H1 (cell line): Measurements from ENCODE around the gene LTBP1. TPM values are rescaled to one million over a fixed set of nuclear protein-coding genes. Genes with fewer than 3 reads are reported as not detected.

Experiments
- CTCF ChIA-PET: fragments of 300-600 bp; sonication (Branson Sonifier 250); formaldehyde crosslinking; loops from one replicate; lab custom pipeline; 2021; ENCODE audit not compliant: partially characterized antibody; lab: Charles Lee
- POLR2A ChIA-PET: fragments of 300-600 bp; sonication (Branson Sonifier 250); formaldehyde crosslinking; loops from one replicate; lab custom pipeline; 2021; ENCODE audit warnings: inconsistent platforms; ENCODE audit not compliant: partially characterized antibody; lab: Charles Lee
- DNase-seq, 2 experiments: peaks; one replicate each; pipeline versions ENCODE4 v3.0.0 to v3.0.0-alpha.2; 2010 to 2022; ENCODE audit warnings: low spot score in 2 of 2, low read depth in 1 of 2, mixed read lengths in 1 of 2
- FAIRE-seq: peaks from 2 replicates; lab custom pipeline; 2011; peaks lifted over from hg19 to GRCh38; lab: Jason Lieb, UNC
- H2AFZ ChIP-seq: 2 replicates; pipeline ENCODE4 v1.8.1; 2012; ENCODE audit warnings: low read length, inconsistent platforms
- H2AK5ac ChIP-seq: 2 replicates; pipeline ENCODE4 v1.6.1; 2013; ENCODE audit warnings: low read depth, low read length
- H2BK120ac ChIP-seq: replicated peaks from 2 replicates; pipeline ENCODE3; 2013; ENCODE audit warnings: low read depth, low read length, inconsistent platforms
- H2BK12ac ChIP-seq: 2 replicates; pipeline ENCODE4 v1.6.1; 2013; ENCODE audit warnings: low read depth, low read length
- H2BK15ac ChIP-seq: 2 replicates; pipeline ENCODE4 v1.6.1; 2013; ENCODE audit warnings: low read length
- H2BK20ac ChIP-seq: 2 replicates; pipeline ENCODE4 v1.6.1; 2013; ENCODE audit warnings: low read length
- H2BK5ac ChIP-seq: 2 replicates; pipeline ENCODE4 v1.6.1; 2013; ENCODE audit warnings: low read depth, low read length
- H3K14ac ChIP-seq: 2 replicates; pipeline ENCODE4 v1.6.1; 2013; ENCODE audit warnings: inconsistent platforms; ENCODE audit not compliant: insufficient read length
- H3K18ac ChIP-seq: 2 replicates; pipeline ENCODE4 v1.6.1; 2013; ENCODE audit warnings: low read length; ENCODE audit errors: extremely low read depth
- H3K23ac ChIP-seq: 2 replicates; pipeline ENCODE4 v1.6.1; 2013; ENCODE audit warnings: inconsistent platforms; ENCODE audit not compliant: insufficient read length
- H3K23me2 ChIP-seq: 2 replicates; pipeline ENCODE4 v1.6.1; 2013; ENCODE audit warnings: low read depth, low read length
- H3K27ac ChIP-seq: 2 replicates; pipeline ENCODE4 v1.6.1; 2011; ENCODE audit warnings: low read depth, low read length, inconsistent platforms
- H3K27me3 ChIP-seq, 4 experiments: replicated peaks in 1 of 4; 1 replicate in 1 of 4; 2 replicates in 3 of 4; pipeline versions ENCODE4 v1.6.1 to v1.8.1; 2011 to 2013; ENCODE audit warnings: low read length in 3 of 4, mild to moderate bottlenecking in 3 of 4, inconsistent platforms in 2 of 4, mixed read lengths in 2 of 4, moderate library complexity in 1 of 4; ENCODE audit not compliant: control insufficient read depth in 3 of 4, insufficient read depth in 3 of 4; ENCODE audit errors: extremely low read depth in 1 of 4
- H3K36me3 ChIP-seq, 4 experiments: 2 replicates each; pipeline versions ENCODE4 v1.6.1 to v1.8.1; 2011 to 2013; ENCODE audit warnings: mild to moderate bottlenecking in 4 of 4, low read length in 3 of 4, moderate library complexity in 2 of 4, control low read depth in 1 of 4, inconsistent platforms in 1 of 4; ENCODE audit not compliant: insufficient read depth in 4 of 4, control insufficient read depth in 2 of 4
- H3K4ac ChIP-seq: replicated peaks from 2 replicates; pipeline ENCODE3; 2013; ENCODE audit warnings: low read length, low read depth, mixed read lengths, inconsistent platforms; ENCODE audit not compliant: insufficient read length
- H3K4me1 ChIP-seq, 4 experiments: replicated peaks in 1 of 4; 1 replicate in 1 of 4; 2 replicates in 3 of 4; pipeline versions ENCODE4 v1.6.1 to v1.8.1; 2011 to 2013; ENCODE audit warnings: low read length in 3 of 4, inconsistent platforms in 2 of 4, mixed read lengths in 1 of 4; ENCODE audit not compliant: insufficient read depth in 4 of 4, control insufficient read depth in 3 of 4
- H3K4me2 ChIP-seq, 2 experiments: 2 replicates each; pipeline versions ENCODE4 v1.6.1 to v1.8.1; 2011 to 2013; ENCODE audit warnings: low read depth in 2 of 2, low read length in 2 of 2, control low read depth in 1 of 2, inconsistent platforms in 1 of 2, mild to moderate bottlenecking in 1 of 2; ENCODE audit not compliant: insufficient read depth in 1 of 2
- H3K4me3 ChIP-seq, 4 experiments: fragments of 200-600, 300-600 bp in 1 of 4; sonication (generic), shearing (Covaris generic), sonication (Bioruptor Twin) in 1 of 4; 2 replicates each; pipeline versions ENCODE4 v1.5.1 to v1.8.1; 2011 to 2016; ENCODE audit warnings: low read length in 4 of 4, low read depth in 3 of 4, control low read depth in 2 of 4, inconsistent platforms in 2 of 4, mild to moderate bottlenecking in 2 of 4, mixed read lengths in 1 of 4, moderate library complexity in 1 of 4; ENCODE audit not compliant: insufficient read depth in 2 of 4; ENCODE audit errors: extremely low read depth in 1 of 4
- H3K56ac ChIP-seq: replicated peaks from 2 replicates; pipeline ENCODE3; 2013; ENCODE audit warnings: low read depth, mild to moderate bottlenecking, mixed read lengths, low read length, inconsistent platforms; ENCODE audit not compliant: insufficient read length
- H3K79me1 ChIP-seq: 2 replicates; pipeline ENCODE4 v1.6.1; 2013; ENCODE audit warnings: low read depth, low read length, control low read depth
- H3K79me2 ChIP-seq, 2 experiments: 2 replicates each; pipeline versions ENCODE4 v1.6.1 to v1.8.1; 2012 to 2013; ENCODE audit warnings: low read length in 2 of 2, mild to moderate bottlenecking in 2 of 2, inconsistent platforms in 1 of 2; ENCODE audit not compliant: insufficient read depth in 2 of 2, control insufficient read depth in 1 of 2
- H3K9ac ChIP-seq, 4 experiments: replicated peaks in 1 of 4; 1 replicate in 1 of 4; 2 replicates in 3 of 4; pipeline versions ENCODE4 v1.6.1 to v1.8.1; 2011 to 2013; ENCODE audit warnings: low read depth in 3 of 4, low read length in 3 of 4, control low read depth in 2 of 4, mild to moderate bottlenecking in 2 of 4, moderate library complexity in 2 of 4, inconsistent platforms in 1 of 4; ENCODE audit errors: extremely low read depth in 1 of 4
- H3K9me3 ChIP-seq, 2 experiments: 2 replicates each; pipeline versions ENCODE4 v1.6.1 to v1.8.1; 2012 to 2013; ENCODE audit warnings: mild to moderate bottlenecking in 2 of 2, moderate library complexity in 2 of 2, control low read depth in 1 of 2, inconsistent platforms in 1 of 2, low read depth in 1 of 2, low read length in 1 of 2, mixed read lengths in 1 of 2; ENCODE audit not compliant: insufficient read depth in 2 of 2
- H4K20me1 ChIP-seq, 2 experiments: replicated peaks in 1 of 2; 2 replicates each; pipeline versions ENCODE3 to v1.8.1; 2011 to 2013; ENCODE audit warnings: inconsistent platforms in 2 of 2, low read length in 2 of 2, mild to moderate bottlenecking in 1 of 2; ENCODE audit not compliant: insufficient read depth in 2 of 2, control insufficient read depth in 1 of 2
- H4K5ac ChIP-seq: 2 replicates; pipeline ENCODE4 v1.6.1; 2013; ENCODE audit warnings: low read length, low read depth, mixed read lengths, inconsistent platforms; ENCODE audit not compliant: insufficient read length
- H4K8ac ChIP-seq: 2 replicates; pipeline ENCODE4 v1.8.0; 2013; ENCODE audit warnings: mild to moderate bottlenecking, moderate library complexity, low read length, inconsistent platforms; ENCODE audit not compliant: insufficient read depth; ENCODE audit errors: extremely low read depth
- H4K91ac ChIP-seq: replicated peaks from 2 replicates; pipeline ENCODE3; 2013; ENCODE audit warnings: low read length, mixed read lengths, inconsistent platforms; ENCODE audit not compliant: insufficient read length
- KDM5A ChIP-seq: fragments of 200-600 bp; IDR thresholded peaks from 2 replicates; pipeline ENCODE4 v1.7.1; 2012; ENCODE audit warnings: mild to moderate bottlenecking, low read length, inconsistent platforms, mixed read lengths
- POU5F1 ChIP-seq: IDR thresholded peaks from 2 replicates; pipeline ENCODE4 v1.6.1; 2011; ENCODE audit warnings: low read depth, mild to moderate bottlenecking, low read length, moderate library complexity
- RAD21 ChIP-seq, 2 experiments: IDR thresholded peaks in 1 of 2; conservative IDR thresholded peaks in 1 of 2; 2 replicates each; pipeline ENCODE4 v1.6.1; 2011; ENCODE audit warnings: low read depth in 2 of 2, low read length in 2 of 2, improper control_type of control experiment in 1 of 2, inconsistent platforms in 1 of 2, mild to moderate bottlenecking in 1 of 2, moderate library complexity in 1 of 2
- RBBP5 ChIP-seq: IDR thresholded peaks from 2 replicates; pipeline ENCODE4 v1.7.1; 2012; ENCODE audit warnings: low read depth, mild to moderate bottlenecking, inconsistent platforms, low read length, moderate library complexity, borderline replicate concordance
- WGBS, 2 experiments: shearing (Covaris generic) in 1 of 2; methylation state at CpG; one replicate each; pipeline versions ENCODE4 v1.1.6 to v1.1.7; 2013 to 2015; ENCODE audit warnings: low lambda C conversion rate in 2 of 2, mixed read lengths in 2 of 2, inconsistent platforms in 1 of 2, low coverage in 1 of 2, missing lambda C conversion rate in 1 of 2; ENCODE audit not compliant: insufficient replicate concordance in 2 of 2, insufficient coverage in 1 of 2, insufficient read length in 1 of 2; ENCODE audit errors: extremely low coverage in 1 of 2, missing lambda C conversion rate in 1 of 2; 5-methylcytosine and 5-hydroxymethylcytosine counted together
- polyA plus RNA-seq, 7 experiments: library from polyadenylated mRNA; depleted of rRNA in 3 of 7; stranded (reverse) in 5 of 7; unstranded in 2 of 7; fragments of >200 nt in 5 of 7; fragments of 200-250 nt in 2 of 7; gene quantifications; 1 replicate in 5 of 7; 2 replicates in 1 of 7; 4 replicates in 1 of 7; pipeline versions ENCODE4 v1.2.1 to v1.2.3, GENCODE V29; 2011 to 2013; ENCODE audit warnings: missing spikeins in 2 of 7, mixed read lengths in 2 of 7
- total RNA-seq: library from RNA; stranded (reverse); fragmentation: NEBNext Ultra II Directional; extraction: Animal tissue kit (Norgen Biotek cat#: 25700); gene quantifications from 2 replicates; pipeline ENCODE4 v1.2.1, GENCODE V29; 2021

LTBP1 gene
- total and polyA plus RNA-seq, 2 of the 8 experiments (the other 6 are each of a cell fraction or from before 2014, with no cell fraction given): 15.4 to 24.7 TPM

- Histone ChIP-seq H3K79me2 (no peaks in the 10 kb centered on the region), H3K27ac (no peak overlapping the region), H3K18ac (no peak overlapping the region), H4K20me1 (no peaks in the 10 kb centered on the region), H3K4me2 (no peak overlapping the region), H3K9me3 (no peaks in the 10 kb centered on the region), H3K36me3 (no peaks in the 10 kb centered on the region), H2BK15ac (no peak overlapping the region), H2AK5ac (no peak overlapping the region), H4K91ac (no peak overlapping the region), H3K27me3 (no peaks in the 10 kb centered on the region), H3K4me1 (peaks cover 0 to 2% (median 0%) of the 10 kb centered on the region in 4 experiments; a peak in 2 of 7 replicates), H2BK20ac (no peak overlapping the region), H4K5ac (no peak overlapping the region), H3K79me1 (no peaks in the 10 kb centered on the region), H2BK5ac (no peak overlapping the region), H4K8ac (no peak overlapping the region), H2AFZ (no peak overlapping the region), H3K4ac (no peak overlapping the region), H3K14ac (no peak overlapping the region), H3K23ac (no peak overlapping the region), H2BK120ac (no peak overlapping the region), H3K4me3 (no peak overlapping the region), H3K56ac (no peak overlapping the region), H3K9ac (no peak overlapping the region), H3K23me2 (no peaks in the 10 kb centered on the region), H2BK12ac (no peak overlapping the region)
- CTCF ChIA-PET: no interaction called here
- FAIRE-seq: no peak
- 89% methylated on average over 3 of the region's 3 CpGs; no CpG with 5 or more reads in 1 of the 2 experiments for WGBS, 2 experiments
- POLR2A ChIA-PET: no interaction called here
- no peak for DNase-seq
- TF ChIP-seq RBBP5 (no peak), KDM5A (no peak), RAD21 (IDR thresholded peaks at IDR 0.05 in 1 of 2, conservative IDR thresholded peaks at IDR 0.05 in 1 of 2; ENCODE audit: low read depth in 2 of 2, low read length in 2 of 2) (no peak), POU5F1 (no peak)
These were observed 266.5 kb downstream of the LTBP1 start for GRCh38 chr2:33213244-33213643.
